CD4-positive, alpha-beta T cell treated with Interleukin-1 beta for 1 hour (primary cell): ENCODE results near the gene GALNS.

Source experiments
- DNase-seq, 2 donors: peaks; one replicate each; pipeline ENCODE4 v3.0.0-alpha.2; 2020 to 2022

Gene GALNS

GRCh38 chr16:88814144-88814502 lies 42.6 kb downstream of the GALNS start:
- DNase-seq = no peak

GRCh38 chr16:88813269-88814143 lies 43.2 kb downstream of the GALNS start:
- DNase-seq = no peak

- no peak for DNase-seq
These were observed 44.1 kb downstream of the GALNS start for GRCh38 chr16:88812513-88813268.

- peak; percentile 95 to 96 for DNase-seq
These were observed 44.8 kb downstream of the GALNS start, which contains the start of gene APRT for GRCh38 chr16:88811769-88812512. Gene APRT, minus strand, starts transcription at chr16:88811928. Its CDS starts 29 bp downstream, at chr16:88811899.

- DNase-seq = peak; percentile 67 to 70
These were observed 45.6 kb downstream of the GALNS start for GRCh38 chr16:88810912-88811768.

GRCh38 chr16:88810166-88810911 lies 46.4 kb downstream of the GALNS start:
- DNase-seq = peak in 1 of 2 donors; percentile 36

- DNase-seq = no peak
These were observed 47.0 kb downstream of the GALNS start for GRCh38 chr16:88809676-88810165.

GRCh38 chr16:88809068-88809675 lies 47.6 kb downstream of the GALNS start:
- DNase-seq = no peak

- DNase-seq = no peak
These were observed 48.9 kb downstream of the GALNS start for GRCh38 chr16:88807626-88808453.

- DNase-seq = no peak
These were observed 49.6 kb downstream of the GALNS start for GRCh38 chr16:88807142-88807625.

GRCh38 chr16:88806491-88807111 lies 50.1 kb downstream of the GALNS start:
- DNase-seq = no peak

GRCh38 chr16:88805887-88806393 lies 50.8 kb downstream of the GALNS start:
- no peak for DNase-seq

GRCh38 chr16:88805340-88805715 lies 51.4 kb downstream of the GALNS start:
- DNase-seq = no peak

- DNase-seq = peak in 1 of 2 donors; percentile 42
These were observed 52.0 kb downstream of the GALNS start for GRCh38 chr16:88804552-88805339.

GRCh38 chr16:88804173-88804551 lies 52.6 kb downstream of the GALNS start:
- DNase-seq = no peak

GRCh38 chr16:88803264-88803987 lies 53.3 kb downstream of the GALNS start, which contains the start of gene CDT1:
Gene CDT1, plus strand, starts transcription at chr16:88803789. Its CDS starts 43 bp downstream, at chr16:88803832.
- DNase-seq = peak; percentile 85 to 86

- DNase-seq = no peak
These were observed 56.5 kb downstream of the GALNS start for GRCh38 chr16:88800277-88800592.
